SK-N-DZ (cell line): ENCODE data around the gene AHDC1.
A peak's percentile ranks its signal among the peaks of the same experiment; 100 is the strongest.
"Not testable (repeated sequence)": the region's sequence is repeated elsewhere in the genome, so short reads cannot be mapped to it uniquely, and the experiment has no call there.

ENCODE experiments used
- DNase-seq: peaks from one replicate; pipeline ENCODE4 v3.0.0-alpha.2; 2015; ENCODE audit warnings: low spot score

AHDC1 gene

DNA sequence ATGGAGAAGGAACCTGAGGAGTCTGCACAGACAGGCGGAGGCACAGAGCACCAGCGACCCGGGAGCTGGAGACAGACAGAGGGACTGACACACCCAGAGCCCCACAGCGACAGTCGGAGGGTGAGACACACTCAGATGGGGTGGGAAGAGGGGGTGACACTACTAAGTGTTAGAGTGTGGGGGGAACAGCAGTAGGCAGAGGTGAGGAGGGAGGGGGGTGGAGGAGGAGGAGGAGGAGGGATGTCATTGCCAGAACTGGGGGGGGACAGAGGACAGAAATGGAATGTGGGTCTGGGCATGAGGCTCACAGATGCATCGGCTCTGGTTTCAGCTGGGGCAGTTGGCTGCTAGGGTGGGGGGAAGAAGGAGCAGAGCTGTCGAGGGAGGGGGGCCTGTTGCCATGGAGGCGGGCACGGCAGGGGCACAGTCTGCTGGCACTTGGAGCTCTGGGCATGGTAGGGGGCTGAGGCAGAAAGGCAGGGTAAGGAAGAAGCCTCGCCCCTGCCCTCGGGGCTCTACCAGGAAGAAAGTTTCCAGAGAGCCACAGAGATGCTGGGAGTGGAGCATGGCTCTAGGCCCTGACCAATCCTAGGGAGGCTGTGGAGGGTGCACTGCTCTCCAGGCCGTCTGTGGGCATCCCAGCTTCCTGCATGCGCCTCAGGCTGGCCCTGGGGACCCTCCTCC, 37.3 kb downstream of the AHDC1 start:
- DNase-seq, result no peak

DNA sequence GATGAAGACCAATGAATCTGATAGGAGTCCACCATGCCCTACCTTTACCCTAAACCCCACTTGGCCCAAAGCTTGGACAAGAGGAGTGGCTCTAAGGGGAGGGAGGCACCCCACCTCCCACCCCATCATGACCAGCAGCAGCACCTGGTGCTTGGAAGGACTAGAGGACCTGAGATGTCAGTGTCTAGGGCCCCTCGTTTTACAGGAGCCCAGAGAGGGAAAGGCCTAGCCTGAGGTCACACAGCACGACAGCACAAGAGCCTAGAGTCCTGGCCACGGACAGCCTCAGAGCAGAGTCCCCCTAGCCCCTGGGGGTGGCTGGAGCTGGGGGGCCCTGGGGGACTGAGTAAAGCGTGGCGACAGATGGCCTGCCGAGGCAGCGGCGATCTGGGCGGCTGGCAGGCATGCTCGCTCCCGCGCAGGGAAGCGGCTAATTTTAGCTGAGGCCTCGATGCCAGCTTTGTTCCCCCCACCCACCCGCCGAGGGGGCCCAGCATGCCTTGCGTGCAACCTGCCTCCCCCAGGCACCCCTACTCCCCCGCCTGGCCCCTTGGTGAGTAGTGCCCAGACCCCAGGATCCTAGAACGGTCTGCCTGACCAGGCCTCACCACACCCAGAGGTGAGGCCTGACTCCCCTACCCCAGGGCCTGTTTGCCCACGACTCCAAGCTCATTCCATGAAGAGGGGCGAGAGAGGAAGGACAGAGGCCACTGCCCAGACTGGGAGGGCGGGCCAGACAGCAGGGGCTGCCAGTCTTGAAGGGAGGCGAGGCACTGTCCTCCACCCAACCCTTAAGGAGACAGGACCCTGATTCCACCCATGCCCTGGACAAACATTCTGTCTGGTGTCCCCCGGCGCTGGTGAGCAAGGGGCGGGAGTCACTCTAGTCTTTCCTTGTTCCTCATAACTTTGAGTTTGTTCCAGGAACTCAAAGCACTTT, 39.0 kb downstream of the AHDC1 start:
- DNase-seq, result no peak

DNA sequence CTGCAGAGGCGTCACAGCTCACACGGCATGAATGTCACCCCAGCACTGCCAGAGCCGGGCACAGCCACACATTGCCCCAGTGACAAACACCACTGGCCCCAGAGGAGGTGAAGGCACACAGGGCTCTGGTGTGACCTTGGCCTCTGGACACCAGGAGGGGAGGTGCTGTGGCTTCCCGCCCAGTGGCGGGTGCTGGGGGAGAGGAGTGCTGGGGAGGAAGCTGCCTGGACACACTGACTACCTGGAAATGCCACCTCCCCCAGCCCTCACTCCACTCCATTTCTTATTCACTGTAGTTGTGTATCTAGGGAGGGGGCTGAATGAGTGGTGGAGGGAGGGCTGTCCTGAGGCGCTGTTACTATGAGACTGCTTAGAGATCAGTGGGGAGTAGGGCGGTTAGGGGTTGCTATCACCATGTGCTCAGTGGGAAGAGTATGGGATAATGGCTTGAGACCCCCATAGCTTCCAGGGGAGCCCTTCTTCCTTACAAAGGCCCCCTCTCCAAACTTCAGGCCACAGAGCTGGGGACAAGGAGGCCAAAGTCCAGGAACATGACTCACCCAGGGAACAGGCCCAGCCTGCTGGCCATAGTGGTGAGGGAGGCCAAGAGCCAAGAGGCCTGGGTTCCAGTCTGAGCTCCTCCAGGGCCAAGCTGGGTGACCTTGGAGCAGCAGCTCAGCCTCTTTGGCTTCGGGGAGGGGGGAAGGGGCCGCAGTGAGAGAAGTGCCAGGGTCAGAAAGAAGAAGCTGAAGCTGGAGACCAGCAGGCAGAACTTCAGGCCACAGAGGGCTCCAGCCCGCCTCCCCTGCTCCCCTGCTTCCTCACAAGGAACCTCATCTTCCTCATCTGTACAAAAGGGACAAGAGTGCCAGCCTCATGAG, 40.1 kb downstream of the AHDC1 start:
- no peak for DNase-seq

DNA sequence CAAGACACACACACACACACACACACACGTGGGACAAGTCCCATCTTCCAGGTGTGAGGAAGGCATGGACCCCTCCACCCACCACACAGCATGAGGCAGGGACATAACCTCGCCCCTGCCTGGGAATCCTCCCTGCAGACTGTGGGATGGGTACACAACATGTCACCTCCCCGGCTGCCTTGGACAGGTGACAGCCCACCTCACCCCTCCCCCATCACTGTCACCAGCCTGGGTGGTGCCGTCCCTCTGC, 40.7 kb downstream of the AHDC1 start:
- no peak for DNase-seq

DNA sequence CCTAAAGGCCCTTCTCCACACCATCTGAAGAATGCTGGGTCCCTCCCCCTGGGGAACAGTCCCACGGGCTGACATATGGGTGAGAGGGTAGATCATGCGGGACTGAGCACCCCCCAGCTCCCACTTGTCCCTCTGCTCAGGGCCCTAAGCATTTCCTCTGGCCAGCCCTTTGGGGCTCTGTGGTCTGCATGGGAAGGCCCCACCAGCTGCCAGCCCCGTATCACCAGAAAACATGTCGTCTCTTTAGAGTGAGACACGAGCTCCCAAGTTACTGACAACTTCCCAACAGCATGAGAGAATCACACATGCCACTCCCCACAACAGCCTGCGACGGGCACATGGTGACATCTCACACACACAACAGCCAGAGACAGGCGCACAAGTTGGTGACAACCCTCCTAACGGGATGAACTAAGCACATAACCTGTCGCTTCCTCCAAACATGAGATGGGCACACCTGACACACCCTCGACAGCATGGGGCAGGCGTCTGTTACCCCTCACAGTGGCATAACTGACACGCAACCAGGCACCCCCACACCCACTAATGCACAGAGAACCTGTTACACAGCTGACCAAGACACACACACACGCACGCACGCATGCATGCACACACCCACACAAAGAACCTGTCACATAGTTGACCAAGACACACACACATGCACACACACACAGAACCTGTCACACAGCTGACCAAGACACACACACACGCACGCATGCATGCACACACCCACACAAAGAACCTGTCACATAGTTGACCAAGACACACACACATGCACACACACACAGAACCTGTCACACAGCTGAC, 41.2 kb downstream of the AHDC1 start:
- DNase-seq, result no peak

DNA sequence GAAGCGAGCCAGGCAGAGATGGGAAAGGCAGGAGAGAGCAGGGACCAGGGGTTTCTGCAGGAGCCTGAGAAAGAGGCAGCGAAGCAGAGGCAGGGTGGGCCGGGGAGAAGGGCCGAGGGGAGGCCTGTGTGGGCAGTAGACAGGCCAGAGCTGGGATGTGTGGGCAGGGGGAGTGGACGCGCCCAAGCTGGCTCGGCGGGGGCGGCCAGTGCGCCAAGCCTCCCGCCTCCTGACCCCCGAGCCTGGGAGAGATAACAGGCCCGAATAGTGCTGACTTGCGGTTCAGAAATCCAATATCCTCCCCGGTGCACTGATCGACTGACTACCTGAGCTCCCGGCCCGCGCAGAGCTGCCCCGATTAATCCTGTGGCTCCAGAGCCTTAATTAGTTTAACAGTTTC, 41.9 kb downstream of the AHDC1 start:
- no peak for DNase-seq

DNA sequence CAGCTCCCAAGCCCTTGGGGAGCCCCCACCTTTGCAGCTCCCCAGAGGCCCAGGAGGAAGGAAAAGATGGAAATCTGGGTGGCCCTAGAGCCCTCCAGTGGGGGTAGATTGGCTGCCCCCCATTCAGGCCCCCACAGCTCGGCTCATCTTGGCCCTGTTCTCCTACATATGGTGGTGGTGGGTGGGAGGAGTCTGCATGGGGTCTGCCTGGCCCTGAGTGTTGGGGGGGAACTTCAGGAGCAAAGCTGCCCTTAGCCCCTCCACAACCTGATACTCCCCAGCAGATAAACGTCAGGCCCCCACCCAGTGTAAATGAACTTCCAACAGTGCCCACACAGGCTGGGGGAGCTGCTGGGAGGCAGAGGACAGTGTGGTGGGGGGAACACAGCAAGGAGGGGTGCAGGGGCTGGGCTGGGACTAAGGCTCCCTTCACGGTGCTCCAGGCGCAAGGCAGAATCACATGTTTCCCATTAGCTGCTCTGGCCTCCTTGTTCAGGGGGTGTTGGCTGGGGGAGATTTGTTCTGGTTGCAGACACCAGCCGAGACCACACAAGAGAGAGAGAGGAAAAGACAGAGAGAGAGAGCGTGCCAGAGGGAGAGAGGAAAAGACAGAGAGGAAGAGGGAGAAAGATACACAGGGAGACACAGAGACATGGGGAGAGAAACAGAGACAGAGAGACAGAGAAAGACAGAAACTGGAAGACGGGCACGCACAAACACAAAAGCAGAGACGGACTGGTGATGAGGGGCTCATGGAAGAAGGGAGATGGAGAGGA, 42.6 kb downstream of the AHDC1 start:
- DNase-seq, result no peak

DNA sequence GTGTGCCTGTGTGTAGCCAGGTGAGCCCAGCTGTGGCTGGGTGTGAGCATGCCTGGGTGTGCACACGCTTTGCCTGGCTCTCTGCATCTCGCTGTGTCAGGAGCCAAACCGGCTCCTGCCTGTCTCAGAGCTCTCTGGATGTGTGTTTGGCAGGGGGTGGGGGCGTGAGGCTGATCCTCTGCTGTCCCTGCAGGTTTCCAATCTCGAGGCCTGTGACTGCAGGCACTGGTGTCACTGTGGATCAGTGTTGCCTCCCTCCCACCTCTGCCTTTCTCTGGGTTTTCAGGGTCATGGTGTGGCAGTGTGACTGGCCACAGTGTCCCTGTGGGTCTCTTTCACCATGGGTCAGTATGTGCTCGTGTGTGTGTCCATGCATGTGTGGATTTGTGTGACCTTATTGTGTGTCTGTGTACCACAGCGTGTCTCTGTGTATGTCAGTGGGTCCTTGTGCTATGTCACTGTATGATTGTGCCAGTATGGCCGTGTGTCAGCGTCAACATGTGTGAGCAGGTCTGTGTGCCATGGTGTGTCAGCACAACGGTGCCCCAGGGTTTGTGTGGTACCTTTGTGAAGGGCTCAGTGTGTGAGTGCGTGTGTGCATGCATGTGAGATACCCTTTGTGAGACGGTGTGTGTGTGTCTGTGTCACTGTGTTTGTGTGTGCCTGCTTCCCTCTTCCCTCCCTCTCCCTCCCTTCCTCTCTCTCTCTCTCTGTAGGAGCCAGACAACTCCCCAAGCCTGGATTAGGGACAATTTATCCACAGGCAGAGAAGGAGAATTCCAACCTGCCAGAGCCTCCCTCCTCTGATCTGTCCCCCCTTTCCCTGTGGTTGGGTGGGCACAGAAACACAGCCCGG, 43.4 kb downstream of the AHDC1 start:
- no peak for DNase-seq

DNA sequence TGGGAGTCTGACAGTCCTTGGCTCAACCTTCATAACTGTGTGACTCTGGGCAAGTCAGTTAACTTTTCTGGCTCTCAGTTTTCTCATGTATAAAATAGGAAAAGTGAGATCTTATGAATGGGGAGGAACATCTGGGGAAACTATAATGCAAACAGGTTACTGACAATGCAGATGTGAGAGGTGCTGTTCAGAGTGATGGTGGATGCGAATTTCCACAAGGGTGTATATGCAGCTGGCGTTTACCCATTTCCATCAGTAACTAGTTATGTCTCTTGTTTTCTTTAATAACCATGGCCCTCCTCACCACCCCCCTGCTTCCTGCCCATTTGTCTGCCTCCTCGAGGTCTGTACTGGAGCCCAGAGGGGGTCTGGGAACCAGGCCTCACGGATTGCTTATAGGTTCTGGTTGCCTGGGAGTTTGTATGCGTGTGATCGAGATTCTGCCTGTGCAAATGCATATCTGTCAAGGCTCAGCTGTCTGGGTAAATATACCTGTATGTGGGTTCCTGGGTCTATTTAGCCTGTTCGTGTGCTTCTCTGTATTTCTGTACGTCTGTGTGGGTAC, 44.4 kb downstream of the AHDC1 start:
- no peak for DNase-seq

DNA sequence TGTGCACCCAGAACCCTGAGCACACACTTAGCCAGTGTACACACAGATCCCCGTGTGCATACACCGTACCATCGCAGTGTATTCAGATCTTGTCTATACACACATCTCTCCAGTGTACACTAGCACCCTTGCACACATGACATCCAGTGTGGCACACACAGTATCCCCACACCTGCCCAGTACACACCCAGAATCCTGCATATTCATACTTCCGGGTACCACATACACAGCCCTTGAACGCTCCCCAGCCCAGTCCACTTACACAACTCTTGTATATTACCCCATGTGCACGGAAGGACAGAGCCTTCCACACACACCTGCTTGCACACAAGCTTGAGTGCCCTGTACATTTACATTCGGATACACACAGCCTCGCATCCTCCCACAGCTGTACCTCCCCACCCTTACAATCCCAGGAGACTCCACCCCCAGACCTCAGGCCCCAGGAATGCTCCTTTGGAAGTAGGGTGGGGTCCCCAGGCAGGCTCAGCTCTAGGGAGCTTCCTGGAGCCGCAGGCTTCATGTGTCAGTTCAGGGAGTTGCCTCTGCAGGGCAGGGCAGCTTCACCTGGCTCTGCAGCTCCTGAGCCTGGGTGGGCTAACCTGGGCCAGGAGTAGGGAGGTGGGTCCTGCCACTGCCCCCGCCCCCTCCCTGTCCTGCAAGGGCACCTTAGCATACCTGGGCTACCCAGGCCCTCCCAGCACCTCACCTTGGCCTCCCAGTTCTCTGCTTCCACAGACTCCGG, 46.2 kb downstream of the AHDC1 start:
- DNase-seq, result no peak

DNA sequence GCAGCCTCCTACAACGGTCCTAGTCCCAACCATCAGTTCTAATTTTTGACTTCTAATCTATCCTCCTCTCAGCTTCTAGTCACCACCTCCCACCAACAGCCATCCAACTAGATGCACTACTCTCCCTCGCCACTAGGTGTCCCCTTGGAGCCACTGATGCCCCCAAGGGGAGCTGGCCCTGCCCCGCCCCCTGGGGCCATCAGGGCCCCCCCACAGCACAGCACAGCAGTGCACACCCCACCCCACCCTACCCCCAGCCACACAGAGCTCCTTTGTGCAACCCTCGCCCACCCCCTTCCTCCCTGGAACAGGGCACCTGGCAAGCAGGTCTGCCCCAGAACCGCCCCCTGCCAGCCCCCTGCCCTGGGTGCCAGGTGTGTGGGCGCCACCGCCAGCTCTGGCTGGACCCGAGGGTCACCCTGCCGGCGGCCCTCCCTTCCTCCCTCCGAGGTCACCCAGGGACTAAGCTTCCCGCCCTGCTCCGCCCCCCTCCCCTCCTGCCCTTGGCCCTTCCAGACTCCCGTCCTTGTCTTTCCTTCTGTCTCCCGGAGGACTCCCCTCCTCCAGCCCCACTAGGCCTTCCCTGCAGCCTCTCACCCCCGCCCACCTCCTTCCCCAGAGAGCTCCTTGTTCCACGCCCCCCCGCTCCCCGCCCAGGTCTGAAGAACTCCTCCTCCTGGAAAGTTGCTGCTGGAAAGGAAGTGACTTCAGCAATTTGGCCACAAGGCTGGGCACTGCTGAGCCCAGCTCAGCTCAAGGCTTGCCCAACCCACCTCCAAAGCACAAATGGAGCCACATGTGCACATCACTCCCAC, 47.0 kb downstream of the AHDC1 start:
- DNase-seq, result peak; percentile 56

DNA sequence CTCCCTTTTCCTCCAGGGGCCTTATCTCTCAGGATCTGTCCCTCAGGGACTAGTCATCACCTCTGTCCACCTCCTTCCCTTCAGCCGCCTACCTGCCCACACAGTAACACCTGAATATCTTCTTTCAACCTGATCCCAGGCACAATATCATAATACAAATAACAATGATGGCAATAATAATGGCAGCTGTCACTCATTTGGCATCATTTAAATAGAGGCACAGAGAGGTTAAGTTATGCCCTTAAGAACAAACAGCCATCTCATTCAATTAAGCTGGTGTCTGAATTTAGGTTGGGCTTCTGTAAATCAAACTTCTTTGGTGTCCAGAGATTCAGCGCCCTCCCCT, 47.5 kb downstream of the AHDC1 start:
- DNase-seq, result no peak

DNA sequence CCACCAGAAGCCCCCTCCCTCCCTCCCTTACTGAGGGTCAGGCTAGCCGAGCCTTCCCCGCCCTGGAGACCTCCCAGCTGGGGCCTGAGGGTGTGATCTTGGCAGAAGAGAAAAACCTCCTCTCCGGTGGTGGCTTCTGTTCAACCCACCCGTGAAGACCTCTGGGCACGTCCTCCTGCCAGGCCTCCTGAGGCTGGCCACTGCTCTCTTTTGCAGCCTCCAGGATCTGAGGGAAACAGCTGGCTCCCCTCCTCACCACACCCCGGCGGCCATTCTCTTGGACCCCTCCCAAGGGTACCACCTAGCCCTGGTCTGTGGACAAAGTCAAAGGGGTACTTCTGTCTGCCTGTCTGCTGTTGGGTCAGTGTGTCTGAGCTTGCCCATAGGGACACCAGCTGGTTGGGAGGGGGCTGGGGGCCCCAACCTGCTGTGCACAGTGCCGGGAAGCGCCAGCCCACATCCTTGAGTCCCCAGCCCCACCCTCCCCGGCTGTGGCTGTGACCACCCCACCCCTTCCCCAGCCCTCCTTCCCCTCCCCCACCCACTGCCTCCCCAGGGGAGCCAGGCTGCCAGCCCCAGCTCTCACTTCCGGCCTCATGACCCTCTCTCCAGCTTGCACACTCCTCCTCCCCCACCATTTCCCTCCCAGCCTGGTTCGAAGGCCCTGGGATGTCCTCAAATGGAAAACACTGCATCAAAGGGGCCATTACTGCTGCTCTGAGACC, 48.1 kb downstream of the AHDC1 start:
- DNase-seq, result no peak

DNA sequence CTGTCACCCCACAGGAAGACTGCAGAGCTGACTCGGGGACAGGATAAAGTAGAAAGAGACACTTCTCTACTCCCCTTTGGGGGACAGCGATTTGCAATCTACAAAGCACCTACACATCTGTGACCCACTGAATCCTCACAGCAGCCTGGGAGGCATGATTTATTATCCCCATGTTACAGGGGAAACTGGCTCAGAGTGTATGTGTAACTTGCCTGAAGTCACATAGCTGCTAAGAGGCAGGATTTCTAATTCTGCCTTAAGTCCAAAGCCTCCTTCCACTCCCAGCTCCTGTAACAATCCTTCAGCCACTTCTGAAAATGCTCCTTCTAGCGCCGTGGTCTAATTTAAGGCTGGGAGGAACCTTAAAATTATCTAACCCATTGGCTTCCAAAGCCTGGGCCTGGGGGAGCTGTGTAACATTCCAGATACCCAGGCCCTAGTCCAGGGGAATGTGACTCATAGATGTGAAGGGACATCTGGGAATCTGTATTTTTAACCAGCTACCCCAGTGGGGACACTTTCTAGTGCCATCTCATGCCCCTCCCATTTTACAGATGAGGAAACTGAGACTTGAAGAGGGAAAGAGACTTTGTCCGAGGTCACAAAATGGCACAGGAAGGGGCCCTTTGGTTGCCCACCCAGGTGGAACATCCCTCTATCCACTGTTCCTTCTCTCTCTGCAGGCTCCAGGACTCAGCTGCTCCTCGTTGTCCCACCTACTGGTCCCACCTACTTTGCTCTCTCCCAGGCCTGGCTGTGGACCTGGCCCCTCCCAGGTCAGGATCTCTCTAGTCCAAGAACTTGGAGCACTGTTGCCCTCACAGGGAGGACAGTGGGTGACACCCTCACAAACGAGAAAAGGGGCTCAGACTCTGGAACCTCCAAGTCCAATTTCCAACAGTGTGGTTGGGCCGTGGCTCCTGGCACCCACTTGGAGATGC, 48.9 kb downstream of the AHDC1 start:
- DNase-seq, result no peak

DNA sequence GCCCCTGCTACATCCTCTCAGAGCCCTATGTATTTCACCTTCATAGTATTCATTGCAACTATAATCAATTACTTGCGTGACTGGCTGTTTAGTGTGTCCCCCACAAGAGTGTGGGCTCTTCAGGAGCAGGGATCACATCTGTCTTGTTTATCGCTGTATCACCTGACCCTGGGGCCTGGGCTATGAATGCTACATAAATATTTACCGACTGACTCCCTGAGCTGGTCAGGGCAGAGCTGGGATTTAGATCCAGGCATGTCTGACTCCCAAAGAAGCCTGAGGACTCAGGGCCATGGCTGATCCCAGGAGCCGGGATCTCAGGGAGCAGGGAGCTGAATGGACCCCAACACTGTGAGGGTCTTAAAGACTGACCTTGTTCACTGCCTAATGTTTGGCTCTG, 49.7 kb downstream of the AHDC1 start:
- no peak for DNase-seq

DNA sequence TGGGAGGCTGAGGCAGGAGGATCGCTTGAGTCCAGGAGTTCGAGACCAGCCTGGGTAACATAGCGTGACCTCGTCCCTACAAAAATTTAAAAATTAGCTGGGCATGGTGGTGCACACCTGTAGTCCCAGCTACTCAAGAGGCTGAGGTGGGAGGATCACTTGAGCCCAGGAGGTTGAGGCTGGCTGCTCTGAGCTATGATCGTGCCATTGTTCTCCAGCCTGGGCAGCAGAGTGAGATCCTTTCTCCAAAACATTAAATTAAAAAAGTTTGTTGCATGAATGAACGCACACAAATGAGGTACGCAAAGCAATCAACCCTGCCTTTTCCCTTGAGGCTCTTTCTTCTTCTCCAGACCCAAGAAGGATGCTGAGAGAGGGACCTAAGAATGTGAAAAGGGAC, 50.1 kb downstream of the AHDC1 start:
- DNase-seq, result not testable (repeated sequence)
